ENCODE data around the gene ARL6IP6.

GRCh38 chr2:152710713-152711112, 7.7 kb upstream of the ARL6IP6 start:
- TF ChIP-seq CTCF (IDR thresholded peaks at IDR 0.05; ENCODE audit: insufficient read depth, low read depth, low read length) (no peak), EZH2 (IDR thresholded peaks at IDR 0.05; ENCODE audit: insufficient read depth, low read length) (no peak)
